Sigmoid colon (tissue), 4 donors: ENCODE measurements around the gene DGCR6L.

Source experiments
- EP300 ChIP-seq, 4 donors: sonication (generic); formaldehyde crosslinking; IDR thresholded peaks; one replicate each; pipeline ENCODE4 v1.6.1; 2017; ENCODE audit warnings: antibody characterized with exemption in 4 of 4
- POLR2A ChIP-seq, 2 donors: fragments of 450-650 bp; IDR thresholded peaks; one replicate each; pipeline ENCODE4 v1.6.1; 2016; ENCODE audit warnings: antibody characterized with exemption in 2 of 2, mild to moderate bottlenecking in 2 of 2, moderate library complexity in 2 of 2
- POLR2AphosphoS5 ChIP-seq, 4 donors: sonication (generic); formaldehyde crosslinking; IDR thresholded peaks; one replicate each; pipeline ENCODE4 v1.6.1; 2017; ENCODE audit warnings: antibody characterized with exemption in 4 of 4
- TF ChIP-seq, protein P1 (sequence below), 4 experiments: fragments of 450-650 bp in 3 of 4; fragments of 200-600 bp in 1 of 4; IDR thresholded peaks; one replicate each; pipeline ENCODE4 v1.5.1; 2016 to 2019; ENCODE audit warnings: antibody characterized with exemption in 4 of 4, mild to moderate bottlenecking in 3 of 4, moderate library complexity in 2 of 4

DNA sequence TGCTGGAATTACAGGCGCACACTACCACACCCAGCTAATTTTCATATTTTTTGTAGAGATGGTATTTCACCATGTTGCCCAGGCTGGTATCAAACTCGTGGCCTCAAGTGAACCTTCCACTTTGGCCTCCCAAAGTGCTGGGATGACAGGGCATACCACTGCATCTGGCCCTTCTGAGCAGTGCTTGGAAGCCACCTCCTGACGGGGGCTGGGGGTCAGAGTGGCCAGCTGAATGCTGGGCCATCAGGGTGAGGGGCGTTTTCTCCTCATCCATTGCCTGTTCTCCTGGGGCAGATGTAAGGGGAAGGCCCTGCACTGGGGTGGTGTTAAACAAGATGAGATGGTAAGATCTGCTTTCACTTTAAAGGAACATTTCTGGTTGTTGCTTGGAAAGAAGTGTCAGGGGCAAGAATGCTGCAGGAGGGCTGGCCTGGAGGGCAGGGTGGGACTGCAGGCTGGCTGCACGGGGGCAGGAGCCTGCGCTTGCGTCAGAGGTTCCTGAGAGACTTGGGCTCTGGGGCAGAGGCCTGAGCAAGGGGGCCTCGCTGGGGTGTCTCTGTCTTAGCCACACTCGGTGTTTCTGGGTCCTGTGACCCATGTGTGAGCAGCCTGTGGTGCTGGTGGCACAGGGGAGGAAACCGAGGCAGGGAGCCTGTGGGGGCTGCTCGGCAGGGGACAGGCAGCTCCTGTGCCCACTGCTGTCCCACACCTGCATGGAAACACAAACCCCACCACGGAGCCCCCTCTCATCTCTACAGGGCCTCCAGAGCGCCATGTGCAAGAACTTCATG lies 17.2 kb downstream of the DGCR6L start:
- TF ChIP-seq, protein P1, sequence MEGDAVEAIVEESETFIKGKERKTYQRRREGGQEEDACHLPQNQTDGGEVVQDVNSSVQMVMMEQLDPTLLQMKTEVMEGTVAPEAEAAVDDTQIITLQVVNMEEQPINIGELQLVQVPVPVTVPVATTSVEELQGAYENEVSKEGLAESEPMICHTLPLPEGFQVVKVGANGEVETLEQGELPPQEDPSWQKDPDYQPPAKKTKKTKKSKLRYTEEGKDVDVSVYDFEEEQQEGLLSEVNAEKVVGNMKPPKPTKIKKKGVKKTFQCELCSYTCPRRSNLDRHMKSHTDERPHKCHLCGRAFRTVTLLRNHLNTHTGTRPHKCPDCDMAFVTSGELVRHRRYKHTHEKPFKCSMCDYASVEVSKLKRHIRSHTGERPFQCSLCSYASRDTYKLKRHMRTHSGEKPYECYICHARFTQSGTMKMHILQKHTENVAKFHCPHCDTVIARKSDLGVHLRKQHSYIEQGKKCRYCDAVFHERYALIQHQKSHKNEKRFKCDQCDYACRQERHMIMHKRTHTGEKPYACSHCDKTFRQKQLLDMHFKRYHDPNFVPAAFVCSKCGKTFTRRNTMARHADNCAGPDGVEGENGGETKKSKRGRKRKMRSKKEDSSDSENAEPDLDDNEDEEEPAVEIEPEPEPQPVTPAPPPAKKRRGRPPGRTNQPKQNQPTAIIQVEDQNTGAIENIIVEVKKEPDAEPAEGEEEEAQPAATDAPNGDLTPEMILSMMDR (IDR thresholded peaks at IDR 0.05) = no peak
- no peak for TF ChIP-seq POLR2AphosphoS5 (IDR thresholded peaks at IDR 0.05)
- TF ChIP-seq EP300 (IDR thresholded peaks at IDR 0.05) = no peak
- TF ChIP-seq POLR2A (IDR thresholded peaks at IDR 0.05) = no peak
